ENCODE measurements around the gene SH3BP5. TPM values are rescaled to one million over a fixed set of nuclear protein-coding genes. Genes with fewer than 3 reads are reported as not detected.

The SH3BP5 gene
- total RNA-seq, 2 donors from 2014 or later: 13.7 to 21.8 TPM

DNA sequence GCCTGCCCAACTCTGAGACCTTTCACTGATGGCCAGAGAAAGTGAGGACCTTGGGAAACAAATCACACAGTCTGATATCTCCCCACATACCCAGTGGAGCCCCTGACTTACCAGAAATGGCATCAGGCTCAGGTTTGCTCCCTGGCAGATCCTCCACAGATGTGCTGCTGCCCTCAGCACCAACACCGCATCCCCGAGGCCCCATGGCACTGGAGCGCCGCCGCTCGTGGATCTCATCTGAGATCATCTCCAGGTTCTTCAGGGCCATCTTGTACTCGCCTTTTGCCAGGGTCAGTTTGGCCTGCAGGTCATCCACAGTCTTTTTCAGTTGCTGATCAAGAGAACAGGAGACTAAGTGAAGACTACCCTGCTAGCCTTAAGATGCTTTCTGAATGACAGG, 73.7 kb downstream of the SH3BP5 start:
- Histone ChIP-seq H3K4me3 (no peak overlapping the region), H3K27me3 (no peaks in the 10 kb centered on the region), H3K4me1 (peaks cover 4% of the 10 kb centered on the region), H3K36me3 (replicated peaks in 1 of 2; ENCODE audit: insufficient read depth in 1 of 2, low read depth in 2 of 2) (peaks cover 4 to 10% of the 10 kb centered on the region in 2 donors), H3K9me3 (no peaks in the 10 kb centered on the region), H3K27ac (no peak overlapping the region)
- DNase-seq (no peak), ATAC-seq (no peak)
- WGBS, 2 donors: 95 to 100% methylated on average over 7 of the region's 7 CpGs
- no peak for TF ChIP-seq POLR2A (IDR thresholded peaks at IDR 0.05)
- TF ChIP-seq CTCF (IDR thresholded peaks at IDR 0.05): no peak
- intact Hi-C loops (cut with DNase I): no loop called here

DNA sequence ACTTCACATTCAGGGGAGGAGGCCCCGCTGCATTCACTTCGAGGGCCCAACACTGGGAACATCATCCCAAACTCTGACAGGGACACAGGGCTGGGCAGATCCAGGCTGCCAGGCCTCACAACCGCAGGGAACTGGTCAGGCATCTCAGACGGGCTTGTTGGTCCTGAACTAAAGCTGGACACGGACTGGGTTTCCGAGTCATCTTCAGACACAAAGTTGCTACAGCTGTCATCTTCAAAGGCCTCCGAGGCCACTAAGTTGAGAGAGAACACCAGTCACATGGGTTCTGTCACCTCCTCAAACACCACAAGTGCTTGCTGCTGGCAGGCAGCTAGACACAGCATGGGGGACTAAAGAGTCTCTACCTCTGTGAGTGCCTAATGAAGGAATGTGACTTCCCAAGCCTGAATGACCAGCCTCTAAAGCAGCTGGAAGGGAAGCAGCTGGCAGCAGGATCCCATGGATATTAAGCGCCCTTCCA, 75.5 kb downstream of the SH3BP5 start:
- H3K9me3 ChIP-seq: no peaks in the 10 kb centered on the region
- ATAC-seq (no peak), DNase-seq (no peak)
- H3K4me3 ChIP-seq: no peak overlapping the region
- TF ChIP-seq POLR2A (IDR thresholded peaks at IDR 0.05) (no peak), CTCF (IDR thresholded peaks at IDR 0.05) (no peak)
- H3K4me1 ChIP-seq: no peaks in the 10 kb centered on the region
- intact Hi-C loops (cut with DNase I): no loop called here
- 81 to 86% methylated on average over 1 to 8 of the region's 8 CpGs for WGBS, 2 donors
- no peak overlapping the region for H3K27ac ChIP-seq
- H3K27me3 ChIP-seq: no peaks in the 10 kb centered on the region
- peaks cover 4 to 17% of the 10 kb centered on the region in 2 donors for H3K36me3 ChIP-seq (replicated peaks in 1 of 2; ENCODE audit: insufficient read depth in 1 of 2, low read depth in 2 of 2)

DNA sequence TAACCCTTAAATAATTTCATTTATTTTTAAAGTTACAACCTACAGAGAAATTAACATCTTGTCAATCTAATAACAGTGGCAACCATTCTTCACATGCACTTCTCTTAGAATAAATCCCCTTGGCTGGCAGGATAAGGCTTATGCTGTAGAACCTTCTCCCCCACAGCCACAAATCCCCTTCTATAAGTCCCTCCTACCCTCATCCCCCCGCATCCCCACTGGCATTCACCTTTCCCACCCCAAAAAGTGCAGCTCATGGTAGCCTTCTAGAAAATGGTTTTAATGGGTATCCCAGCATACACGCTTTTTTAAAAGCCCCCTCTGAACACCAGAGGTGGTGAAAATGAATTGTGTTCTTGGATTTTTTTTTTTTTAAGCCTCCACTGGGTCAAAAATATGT, 77.2 kb downstream of the SH3BP5 start:
- no peaks in the 10 kb centered on the region for H3K9me3 ChIP-seq
- ATAC-seq (no peak), DNase-seq (no peak)
- H3K4me1 ChIP-seq: no peaks in the 10 kb centered on the region
- intact Hi-C loops (cut with DNase I): no loop called here
- TF ChIP-seq CTCF (IDR thresholded peaks at IDR 0.05) (no peak), POLR2A (IDR thresholded peaks at IDR 0.05) (no peak)
- 95 to 98% methylated on average over 2 of the region's 2 CpGs for WGBS, 2 donors
- no peak overlapping the region for H3K27ac ChIP-seq
- peaks cover 4 to 28% of the 10 kb centered on the region in 2 donors for H3K36me3 ChIP-seq (replicated peaks in 1 of 2; ENCODE audit: insufficient read depth in 1 of 2, low read depth in 2 of 2)
- no peaks in the 10 kb centered on the region for H3K27me3 ChIP-seq
- H3K4me3 ChIP-seq: no peak overlapping the region

- DNase-seq (no peak), ATAC-seq (no peak)
- intact Hi-C loops (cut with DNase I): no loop called here
- Histone ChIP-seq H3K4me1 (no peaks in the 10 kb centered on the region), H3K27me3 (no peaks in the 10 kb centered on the region), H3K36me3 (replicated peaks in 1 of 2; ENCODE audit: insufficient read depth in 1 of 2, low read depth in 2 of 2) (peaks cover 4 to 41% of the 10 kb centered on the region in 2 donors), H3K9me3 (no peaks in the 10 kb centered on the region), H3K27ac (no peak overlapping the region), H3K4me3 (no peak overlapping the region)
- 79 to 83% methylated on average over 7 of the region's 7 CpGs for WGBS, 2 donors
- TF ChIP-seq CTCF (IDR thresholded peaks at IDR 0.05) (no peak), POLR2A (IDR thresholded peaks at IDR 0.05) (no peak)
Observed at GRCh38 chr3:15253023-15253697, 79.2 kb downstream of the SH3BP5 start.

DNA sequence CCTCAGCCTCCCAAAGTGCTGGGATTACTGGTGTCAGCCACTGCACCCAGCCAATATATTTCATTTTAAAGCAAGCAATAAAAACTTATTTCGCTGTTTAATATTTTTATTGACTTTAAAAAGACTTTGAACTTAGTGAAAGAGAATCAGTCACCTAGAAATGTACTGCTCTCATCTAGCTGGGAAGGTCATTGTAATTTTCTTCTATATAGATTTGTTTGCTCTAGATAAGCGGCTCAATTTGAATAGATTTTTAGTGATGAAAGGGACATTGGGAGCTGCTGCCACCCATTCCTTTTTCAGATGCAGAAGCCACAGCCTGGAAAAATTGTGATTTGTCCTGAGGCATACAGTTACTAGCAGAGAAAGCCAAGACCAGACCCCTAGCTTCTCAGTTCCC, 86.2 kb downstream of the SH3BP5 start:
- H3K27ac ChIP-seq: no peak overlapping the region
- intact Hi-C loops (cut with DNase I): no loop called here
- H3K36me3 ChIP-seq (replicated peaks in 1 of 2; ENCODE audit: insufficient read depth in 1 of 2, low read depth in 2 of 2): peaks cover 9 to 50% of the 10 kb centered on the region in 2 donors

More for the DNA sequence above, 86.2 kb downstream of the SH3BP5 start:
- ATAC-seq: no peak
- H3K4me1 ChIP-seq: no peaks in the 10 kb centered on the region
- TF ChIP-seq CTCF (IDR thresholded peaks at IDR 0.05): no peak
- no peak for TF ChIP-seq POLR2A (IDR thresholded peaks at IDR 0.05)
- H3K27me3 ChIP-seq: no peaks in the 10 kb centered on the region
- WGBS, 2 donors: 73 to 85% methylated on average over 2 of the region's 2 CpGs
- H3K4me3 ChIP-seq: no peak overlapping the region
- no peaks in the 10 kb centered on the region for H3K9me3 ChIP-seq
- DNase-seq: no peak
